ENCODE measurements around the gene ATG4A.

The ATG4A gene

GRCh38 chrX:108071578-108071977, 20.0 kb upstream of the ATG4A start:
- H3K36me3 ChIP-seq (ENCODE audit: control insufficient read depth, insufficient read depth, low read length) = no peaks in the 10 kb centered on the region
- no peak overlapping the region for H3K4me3 ChIP-seq (ENCODE audit: low read length)
- peaks cover under 1% of the 10 kb centered on the region; the same call in 1 of the 2 replicates for H3K4me1 ChIP-seq (ENCODE audit: control insufficient read depth, insufficient read depth, low read length)
- WGBS (ENCODE audit: insufficient coverage, insufficient read length) = no CpG with 5 or more reads among the region's 1 CpG
- DNase-seq (ENCODE audit: low read depth, low spot score) = no peak
- no peak overlapping the region for H3K27ac ChIP-seq (ENCODE audit: low read length)
- no peaks in the 10 kb centered on the region for H3K27me3 ChIP-seq (ENCODE audit: control insufficient read depth, insufficient read depth, low read length)
- H3K9me3 ChIP-seq (ENCODE audit: control insufficient read depth, insufficient read depth, low read length) = no peaks in the 10 kb centered on the region

- Histone ChIP-seq H3K9me3 (ENCODE audit: control insufficient read depth, insufficient read depth, low read length) (no peaks in the 10 kb centered on the region), H3K27ac (ENCODE audit: low read length) (no peak overlapping the region), H3K27me3 (ENCODE audit: control insufficient read depth, insufficient read depth, low read length) (no peaks in the 10 kb centered on the region), H3K36me3 (ENCODE audit: control insufficient read depth, insufficient read depth, low read length) (no peaks in the 10 kb centered on the region), H3K4me3 (ENCODE audit: low read length) (no peak overlapping the region), H3K4me1 (ENCODE audit: control insufficient read depth, insufficient read depth, low read length) (no peaks in the 10 kb centered on the region)
- no peak for DNase-seq (ENCODE audit: low read depth, low spot score)
- no CpG with 5 or more reads among the region's 5 CpGs for WGBS (ENCODE audit: insufficient coverage, insufficient read length)
Measured at GRCh38 chrX:108072746-108073145, 18.8 kb upstream of the ATG4A start.

- Histone ChIP-seq H3K4me1 (ENCODE audit: control insufficient read depth, insufficient read depth, low read length) (no peaks in the 10 kb centered on the region), H3K9me3 (ENCODE audit: control insufficient read depth, insufficient read depth, low read length) (no peaks in the 10 kb centered on the region), H3K27me3 (ENCODE audit: control insufficient read depth, insufficient read depth, low read length) (no peaks in the 10 kb centered on the region), H3K36me3 (ENCODE audit: control insufficient read depth, insufficient read depth, low read length) (no peaks in the 10 kb centered on the region), H3K27ac (ENCODE audit: low read length) (no peak overlapping the region), H3K4me3 (ENCODE audit: low read length) (no peak overlapping the region)
- no CpG with 5 or more reads among the region's 2 CpGs for WGBS (ENCODE audit: insufficient coverage, insufficient read length)
- DNase-seq (ENCODE audit: low read depth, low spot score) = no peak
Measured at GRCh38 chrX:108081110-108081509, 10.5 kb upstream of the ATG4A start.

DNA sequence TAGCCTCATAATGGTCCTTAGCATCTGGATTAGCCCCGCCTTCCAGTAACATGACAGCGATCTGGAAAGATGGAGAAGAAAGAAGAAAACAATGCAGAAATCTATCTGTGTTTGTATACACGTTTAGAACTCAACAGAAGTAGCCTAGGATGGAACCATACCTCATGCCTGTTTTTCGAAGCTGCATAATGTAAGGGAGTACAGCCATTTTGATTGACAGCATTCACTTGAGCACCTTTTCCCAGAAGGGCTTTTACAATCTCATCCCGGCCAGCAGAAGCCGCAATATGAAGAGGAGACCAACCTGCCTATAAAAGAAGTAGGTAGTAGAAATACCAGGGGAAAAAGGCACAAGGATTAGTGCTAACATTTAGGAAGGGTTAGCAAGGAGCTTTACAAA, 3.8 kb upstream of the ATG4A start:
- Histone ChIP-seq H3K27ac (ENCODE audit: low read length) (no peak overlapping the region), H3K27me3 (ENCODE audit: control insufficient read depth, insufficient read depth, low read length) (no peaks in the 10 kb centered on the region), H3K4me1 (ENCODE audit: control insufficient read depth, insufficient read depth, low read length) (no peaks in the 10 kb centered on the region), H3K36me3 (ENCODE audit: control insufficient read depth, insufficient read depth, low read length) (no peaks in the 10 kb centered on the region), H3K9me3 (ENCODE audit: control insufficient read depth, insufficient read depth, low read length) (no peaks in the 10 kb centered on the region), H3K4me3 (ENCODE audit: low read length) (no peak overlapping the region)
- no CpG with 5 or more reads among the region's 6 CpGs for WGBS (ENCODE audit: insufficient coverage, insufficient read length)
- no peak for DNase-seq (ENCODE audit: low read depth, low spot score)

GRCh38 chrX:108088511-108088910, 3.1 kb upstream of the ATG4A start:
- no CpG with 5 or more reads among the region's 1 CpG for whole genome bisulfite sequencing (ENCODE audit: insufficient coverage, insufficient read length)
- H3K9me3 ChIP-seq (ENCODE audit: control insufficient read depth, insufficient read depth, low read length) = no peaks in the 10 kb centered on the region
- H3K27me3 ChIP-seq (ENCODE audit: control insufficient read depth, insufficient read depth, low read length) = no peaks in the 10 kb centered on the region
- H3K36me3 ChIP-seq (ENCODE audit: control insufficient read depth, insufficient read depth, low read length) = no peaks in the 10 kb centered on the region
- H3K27ac ChIP-seq (ENCODE audit: low read length) = no peak overlapping the region
- DNase-seq (ENCODE audit: low read depth, low spot score) = no peak
- no peaks in the 10 kb centered on the region for H3K4me1 ChIP-seq (ENCODE audit: control insufficient read depth, insufficient read depth, low read length)
- no peak overlapping the region for H3K4me3 ChIP-seq (ENCODE audit: low read length)

- WGBS (ENCODE audit: insufficient coverage, insufficient read length) = no CpG with 5 or more reads among the region's 20 CpGs
- Histone ChIP-seq H3K27me3 (ENCODE audit: control insufficient read depth, insufficient read depth, low read length) (no peaks in the 10 kb centered on the region), H3K4me1 (ENCODE audit: control insufficient read depth, insufficient read depth, low read length) (no peaks in the 10 kb centered on the region), H3K9me3 (ENCODE audit: control insufficient read depth, insufficient read depth, low read length) (no peaks in the 10 kb centered on the region), H3K27ac (ENCODE audit: low read length) (no peak overlapping the region), H3K36me3 (ENCODE audit: control insufficient read depth, insufficient read depth, low read length) (no peaks in the 10 kb centered on the region), H3K4me3 (ENCODE audit: low read length) (peak overlapping the region; percentile 98; the same call in 1 of the 2 replicates)
- DNase-seq (ENCODE audit: low read depth, low spot score) = no peak
Measured at GRCh38 chrX:108090491-108091263, 901 bp upstream of the ATG4A start.

- no peaks in the 10 kb centered on the region for H3K36me3 ChIP-seq (ENCODE audit: control insufficient read depth, insufficient read depth, low read length)
- H3K27ac ChIP-seq (ENCODE audit: low read length) = no peak overlapping the region
- no peaks in the 10 kb centered on the region for H3K27me3 ChIP-seq (ENCODE audit: control insufficient read depth, insufficient read depth, low read length)
- peak overlapping the region; percentile 58; the same call in 1 of the 2 replicates for H3K4me3 ChIP-seq (ENCODE audit: low read length)
- DNase-seq (ENCODE audit: low read depth, low spot score) = no peak
- no CpG with 5 or more reads among the region's 15 CpGs for WGBS (ENCODE audit: insufficient coverage, insufficient read length)
- H3K4me1 ChIP-seq (ENCODE audit: control insufficient read depth, insufficient read depth, low read length) = no peaks in the 10 kb centered on the region
- H3K9me3 ChIP-seq (ENCODE audit: control insufficient read depth, insufficient read depth, low read length) = no peaks in the 10 kb centered on the region
Measured at GRCh38 chrX:108091878-108092291, 307 bp downstream of the ATG4A start.

- Histone ChIP-seq H3K4me3 (ENCODE audit: low read length) (no peak overlapping the region), H3K9me3 (ENCODE audit: control insufficient read depth, insufficient read depth, low read length) (no peaks in the 10 kb centered on the region), H3K36me3 (ENCODE audit: control insufficient read depth, insufficient read depth, low read length) (no peaks in the 10 kb centered on the region), H3K27me3 (ENCODE audit: control insufficient read depth, insufficient read depth, low read length) (no peaks in the 10 kb centered on the region), H3K27ac (ENCODE audit: low read length) (no peak overlapping the region), H3K4me1 (ENCODE audit: control insufficient read depth, insufficient read depth, low read length) (no peaks in the 10 kb centered on the region)
- no CpG with 5 or more reads among the region's 2 CpGs for WGBS (ENCODE audit: insufficient coverage, insufficient read length)
- DNase-seq (ENCODE audit: low read depth, low spot score) = no peak
Measured at GRCh38 chrX:108097380-108097779, 5.8 kb downstream of the ATG4A start.

- Histone ChIP-seq H3K9me3 (ENCODE audit: control insufficient read depth, insufficient read depth, low read length) (no peaks in the 10 kb centered on the region), H3K4me1 (ENCODE audit: control insufficient read depth, insufficient read depth, low read length) (no peaks in the 10 kb centered on the region), H3K36me3 (ENCODE audit: control insufficient read depth, insufficient read depth, low read length) (no peaks in the 10 kb centered on the region), H3K4me3 (ENCODE audit: low read length) (no peak overlapping the region), H3K27ac (ENCODE audit: low read length) (no peak overlapping the region), H3K27me3 (ENCODE audit: control insufficient read depth, insufficient read depth, low read length) (no peaks in the 10 kb centered on the region)
- DNase-seq (ENCODE audit: low read depth, low spot score) = no peak
Measured at GRCh38 chrX:108105473-108105872, 13.9 kb downstream of the ATG4A start.

- Histone ChIP-seq H3K9me3 (ENCODE audit: control insufficient read depth, insufficient read depth, low read length) (no peaks in the 10 kb centered on the region), H3K27me3 (ENCODE audit: control insufficient read depth, insufficient read depth, low read length) (no peaks in the 10 kb centered on the region), H3K27ac (ENCODE audit: low read length) (no peak overlapping the region), H3K4me1 (ENCODE audit: control insufficient read depth, insufficient read depth, low read length) (no peaks in the 10 kb centered on the region), H3K4me3 (ENCODE audit: low read length) (no peak overlapping the region), H3K36me3 (ENCODE audit: control insufficient read depth, insufficient read depth, low read length) (no peaks in the 10 kb centered on the region)
- DNase-seq (ENCODE audit: low read depth, low spot score) = no peak
Measured at GRCh38 chrX:108114541-108114940, 23.0 kb downstream of the ATG4A start.

- Histone ChIP-seq H3K4me3 (ENCODE audit: low read length) (no peak overlapping the region), H3K27me3 (ENCODE audit: control insufficient read depth, insufficient read depth, low read length) (no peaks in the 10 kb centered on the region), H3K36me3 (ENCODE audit: control insufficient read depth, insufficient read depth, low read length) (no peaks in the 10 kb centered on the region), H3K27ac (ENCODE audit: low read length) (no peak overlapping the region), H3K4me1 (ENCODE audit: control insufficient read depth, insufficient read depth, low read length) (no peaks in the 10 kb centered on the region), H3K9me3 (ENCODE audit: control insufficient read depth, insufficient read depth, low read length) (no peaks in the 10 kb centered on the region)
- DNase-seq (ENCODE audit: low read depth, low spot score) = no peak
- WGBS (ENCODE audit: insufficient coverage, insufficient read length) = no CpG with 5 or more reads among the region's 3 CpGs
Measured at GRCh38 chrX:108117988-108118387, 26.4 kb downstream of the ATG4A start.
